Psoas muscle (tissue), 8 donors: ENCODE data around the gene ELP1. TPM values are rescaled to one million over a fixed set of nuclear protein-coding genes. Genes with fewer than 3 reads are reported as not detected.
A peak's percentile ranks its signal among the peaks of the same experiment; 100 is the strongest.
"Not testable (repeated sequence)": the region's sequence is repeated elsewhere in the genome, so short reads cannot be mapped to it uniquely, and the experiment has no call there.

ENCODE experiments used
- ATAC-seq, 4 donors: fragments of 200-7000 bp; cut with Tn5 transposase; one replicate each; pipeline ENCODE4 v1.9.1; 2020; ENCODE audit warnings: moderate library complexity in 3 of 4, mild to moderate bottlenecking in 2 of 4
- DNase-seq, 2 donors: peaks; one replicate each; pipeline ENCODE4 v3.0.0-alpha.2; 2020
- H3K27ac ChIP-seq: fragments of 200-600 bp; one replicate; pipeline ENCODE4 v1.8.0; 2022
- H3K27me3 ChIP-seq, 3 donors: fragments of 200-600 bp in 1 of 3; one replicate each; pipeline versions ENCODE4 v1.6.1 to v1.8.0; 2013 to 2022; ENCODE audit warnings: low read length in 2 of 3, mild to moderate bottlenecking in 2 of 3, moderate library complexity in 1 of 3; ENCODE audit not compliant: insufficient read depth in 3 of 3
- H3K36me3 ChIP-seq, 2 donors: fragments of 200-600 bp in 1 of 2; one replicate each; pipeline versions ENCODE4 v1.6.1 to v1.8.0; 2013 to 2022; ENCODE audit warnings: low read depth in 1 of 2, mild to moderate bottlenecking in 1 of 2, moderate library complexity in 1 of 2; ENCODE audit not compliant: insufficient read depth in 1 of 2
- H3K4me1 ChIP-seq: fragments of 200-600 bp; one replicate; pipeline ENCODE4 v1.8.0; 2022
- H3K4me3 ChIP-seq: fragments of 200-600 bp; one replicate; pipeline ENCODE4 v1.8.0; 2022; ENCODE audit warnings: mild to moderate bottlenecking
- H3K9me3 ChIP-seq: fragments of 200-600 bp; one replicate; pipeline ENCODE4 v1.8.0; 2022
- whole genome bisulfite sequencing, 3 donors: extraction: QIAGEN DNeasy Blood & Tissue Kit; methylation state at CpG; one replicate each; pipeline versions ENCODE4 v1.1.6 to v1.1.7; 2013; 5-methylcytosine and 5-hydroxymethylcytosine counted together
- intact Hi-C, 2 donors: fragments of 100-400 bp; cut with DNase I; formaldehyde crosslinking; loops; one replicate each; pipeline versions ENCODE4 v1.11.0 to v1.14.2; 2022
- polyA plus RNA-seq, 3 donors: library from polyadenylated mRNA; stranded (reverse); fragments of 200-250 nt; gene quantifications; one replicate each; pipeline ENCODE4 v1.2.3, GENCODE V29; 2013
- total RNA-seq, 4 donors: library from RNA; stranded (reverse); fragmentation: NEBNext Ultra II Directional in 2 of 4; extraction: Animal tissue kit (Norgen Biotek cat#: 25700) in 2 of 4; gene quantifications; one replicate each; pipeline versions ENCODE4 v1.2.1 to v1.2.4, GENCODE V29; 2021 to 2023
- TF ChIP-seq, protein P1 (sequence below): fragments of 200-600 bp; IDR thresholded peaks from one replicate; pipeline ENCODE4 v1.8.0; 2022; ENCODE audit warnings: antibody characterized with exemption
- donor health status: healthy with polysubstance abuse.
- donor health status: DM: no; HTN: no; CAD: no; lungs with moderate emphysema.
- donor health status: Bipolar disorder and iron deficiency.
- donor health status: healthy.
- donor health status: DM: yes; HTN: yes; CAD: no.
- donor health status: DM: no; HTN: no; CAD: no.
- donor health status: DM: no; HTN: no; CAD: no.
- donor health status: DM: yes; HTN: yes; CAD: no.

Gene ELP1
- total and polyA plus RNA-seq, 7 donors = 9.6 to 21.0 (median 16.8) TPM

GRCh38 chr9:108972626-108973209 lies 38.8 kb upstream of the ELP1 start:
- Histone ChIP-seq H3K4me3 (no peak overlapping the region), H3K9me3 (no peaks in the 10 kb centered on the region), H3K27ac (no peak overlapping the region), H3K36me3 (peaks cover 0 to 24% of the 10 kb centered on the region in 2 donors), H3K27me3 (no peaks in the 10 kb centered on the region), H3K4me1 (no peaks in the 10 kb centered on the region)
- WGBS, 3 donors = 33 to 54% (median 48%) methylated on average over 2 of the region's 2 CpGs
- DNase-seq (no peak), ATAC-seq (peak in 1 of 4 donors; percentile 30)
- intact Hi-C loops = no loop called here
- TF ChIP-seq, protein P1, sequence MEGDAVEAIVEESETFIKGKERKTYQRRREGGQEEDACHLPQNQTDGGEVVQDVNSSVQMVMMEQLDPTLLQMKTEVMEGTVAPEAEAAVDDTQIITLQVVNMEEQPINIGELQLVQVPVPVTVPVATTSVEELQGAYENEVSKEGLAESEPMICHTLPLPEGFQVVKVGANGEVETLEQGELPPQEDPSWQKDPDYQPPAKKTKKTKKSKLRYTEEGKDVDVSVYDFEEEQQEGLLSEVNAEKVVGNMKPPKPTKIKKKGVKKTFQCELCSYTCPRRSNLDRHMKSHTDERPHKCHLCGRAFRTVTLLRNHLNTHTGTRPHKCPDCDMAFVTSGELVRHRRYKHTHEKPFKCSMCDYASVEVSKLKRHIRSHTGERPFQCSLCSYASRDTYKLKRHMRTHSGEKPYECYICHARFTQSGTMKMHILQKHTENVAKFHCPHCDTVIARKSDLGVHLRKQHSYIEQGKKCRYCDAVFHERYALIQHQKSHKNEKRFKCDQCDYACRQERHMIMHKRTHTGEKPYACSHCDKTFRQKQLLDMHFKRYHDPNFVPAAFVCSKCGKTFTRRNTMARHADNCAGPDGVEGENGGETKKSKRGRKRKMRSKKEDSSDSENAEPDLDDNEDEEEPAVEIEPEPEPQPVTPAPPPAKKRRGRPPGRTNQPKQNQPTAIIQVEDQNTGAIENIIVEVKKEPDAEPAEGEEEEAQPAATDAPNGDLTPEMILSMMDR = no peak

GRCh38 chr9:108972186-108972585 lies 38.3 kb upstream of the ELP1 start:
- ATAC-seq (no peak), DNase-seq (no peak)
- intact Hi-C loops = no loop called here
- Histone ChIP-seq H3K27me3 (no peaks in the 10 kb centered on the region), H3K4me1 (no peaks in the 10 kb centered on the region), H3K4me3 (no peak overlapping the region), H3K27ac (no peak overlapping the region), H3K9me3 (no peaks in the 10 kb centered on the region), H3K36me3 (peaks cover 0 to 26% of the 10 kb centered on the region in 2 donors)
- TF ChIP-seq, protein P1 = no peak
- WGBS, 3 donors = 71 to 88% (median 79%) methylated on average over 3 of the region's 3 CpGs

DNA sequence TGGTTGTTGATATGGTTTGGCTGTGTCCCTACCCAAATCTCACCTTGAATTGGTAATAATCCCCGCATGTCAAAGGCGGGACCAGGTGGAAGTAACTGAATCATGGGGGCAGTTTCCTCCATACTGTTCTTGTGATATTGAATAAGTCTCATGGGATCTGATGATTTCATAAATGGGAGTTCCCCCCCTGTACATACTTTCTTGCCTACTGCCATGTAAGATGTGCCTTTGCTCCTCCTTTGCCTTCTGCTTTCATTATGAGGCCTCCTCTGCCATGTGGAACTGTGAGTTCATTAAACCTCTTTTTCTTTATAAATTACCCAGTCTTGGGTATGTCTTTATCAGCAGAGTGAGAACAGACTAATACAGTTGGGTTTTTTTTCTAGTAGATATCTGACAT lies 37.5 kb upstream of the ELP1 start:
- WGBS, 3 donors = 97 to 100% (median 98%) methylated on average over 2 of the region's 2 CpGs
- DNase-seq, ATAC-seq, H3K4me1 ChIP-seq, H3K27me3 ChIP-seq, H3K27ac ChIP-seq, intact Hi-C loops, H3K4me3 ChIP-seq, H3K9me3 ChIP-seq: not testable (repeated sequence)
- H3K36me3 ChIP-seq = peaks cover 0 to 26% of the 10 kb centered on the region in 2 donors

- DNase-seq (no peak), ATAC-seq (no peak)
- Histone ChIP-seq H3K4me3 (no peak overlapping the region), H3K9me3 (no peaks in the 10 kb centered on the region), H3K36me3 (peaks cover 0 to 50% of the 10 kb centered on the region in 2 donors), H3K4me1 (no peaks in the 10 kb centered on the region), H3K27me3 (no peaks in the 10 kb centered on the region), H3K27ac (no peak overlapping the region)
- intact Hi-C loops = no loop called here
- TF ChIP-seq, protein P1 = no peak
Measured at GRCh38 chr9:108967916-108968315, 34.0 kb upstream of the ELP1 start.

DNA sequence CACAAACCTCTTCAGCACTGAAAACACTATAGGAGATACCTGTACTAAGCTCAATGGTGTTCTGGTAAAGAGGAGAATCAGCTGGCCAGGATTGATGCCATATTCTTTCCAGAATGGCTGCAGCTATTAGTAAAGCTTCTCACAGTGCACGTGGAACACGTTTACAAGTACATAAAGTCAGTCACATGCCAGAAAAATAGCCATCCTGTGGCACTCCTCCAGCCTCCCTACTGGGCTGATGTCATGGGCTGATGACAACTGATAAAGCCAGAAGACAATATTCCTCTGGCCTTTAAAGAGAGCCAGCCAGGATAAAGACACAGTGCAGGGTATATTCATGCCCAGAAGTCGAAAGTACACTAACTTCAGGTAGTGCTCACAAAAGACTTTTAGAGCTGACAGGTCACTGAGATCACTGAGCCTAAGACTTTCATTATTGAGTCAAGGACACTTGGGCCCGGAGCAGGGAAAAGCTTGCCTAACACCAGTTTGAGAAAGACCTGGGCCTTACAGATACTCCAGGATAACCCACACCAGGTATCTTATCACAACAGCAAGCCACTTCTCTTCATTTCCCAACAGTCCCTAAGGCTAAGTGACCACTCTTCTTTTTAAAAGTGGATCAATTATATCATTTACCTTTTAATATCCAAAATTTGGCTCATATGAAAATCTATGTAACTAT lies 29.7 kb upstream of the ELP1 start:
- Histone ChIP-seq H3K36me3 (peaks cover 4 to 52% of the 10 kb centered on the region in 2 donors), H3K9me3 (no peaks in the 10 kb centered on the region), H3K27me3 (no peaks in the 10 kb centered on the region), H3K27ac (no peak overlapping the region), H3K4me3 (no peak overlapping the region), H3K4me1 (no peaks in the 10 kb centered on the region)
- 50 to 60% (median 57%) methylated on average over 4 of the region's 4 CpGs for WGBS, 3 donors
- no peak for ATAC-seq
- no peak for DNase-seq
- TF ChIP-seq, protein P1 = no peak
- intact Hi-C loops = no loop called here
